Endodermal cell (in vitro differentiated cells): ENCODE data around the gene SLC25A44. TPM values are rescaled to one million over a fixed set of nuclear protein-coding genes. Genes with fewer than 3 reads are reported as not detected.

Experiments
- DNase-seq: peaks from one replicate; pipeline ENCODE4 v3.0.0-alpha.2; 2017
- H3K27ac ChIP-seq: 2 replicates; pipeline ENCODE4 v1.5.1; 2013; ENCODE audit warnings: mild to moderate bottlenecking, low read depth, low read length, moderate library complexity
- H3K27me3 ChIP-seq: 2 replicates; pipeline ENCODE4 v1.6.1; 2013; ENCODE audit warnings: mild to moderate bottlenecking, low read length, moderate library complexity; ENCODE audit not compliant: insufficient read depth, control insufficient read depth, poor library complexity, severe bottlenecking
- H3K36me3 ChIP-seq: 2 replicates; pipeline ENCODE4 v1.7.0; 2013; ENCODE audit warnings: mild to moderate bottlenecking, low read length, moderate library complexity; ENCODE audit not compliant: control insufficient read depth, insufficient read depth
- H3K4me1 ChIP-seq: one replicate; pipeline ENCODE4 v1.7.0; 2013; ENCODE audit warnings: low read length; ENCODE audit not compliant: control insufficient read depth, insufficient read depth
- H3K4me3 ChIP-seq: 2 replicates; pipeline ENCODE4 v1.5.1; 2013; ENCODE audit warnings: mild to moderate bottlenecking, low read length, moderate library complexity
- H3K9ac ChIP-seq: 2 replicates; pipeline ENCODE4 v1.6.1; 2013; ENCODE audit warnings: mild to moderate bottlenecking, low read length, moderate library complexity; ENCODE audit not compliant: poor library complexity, severe bottlenecking; ENCODE audit errors: extremely low read depth
- H3K9me3 ChIP-seq: 2 replicates; pipeline ENCODE4 v1.6.1; 2013; ENCODE audit warnings: mild to moderate bottlenecking, low read length, moderate library complexity; ENCODE audit not compliant: control insufficient read depth
- H3K27ac Mint-ChIP-seq: 2 replicates; pipeline ENCODE4 v1.8.0; 2020; ENCODE audit warnings: mixed read lengths
- H3K27me3 Mint-ChIP-seq: 2 replicates; pipeline ENCODE4 v1.8.0; 2021; ENCODE audit warnings: mild to moderate bottlenecking, mixed read lengths; ENCODE audit not compliant: insufficient read depth
- H3K36me3 Mint-ChIP-seq: 2 replicates; pipeline ENCODE4 v1.8.0; 2020; ENCODE audit warnings: low read depth, mixed read lengths
- H3K4me1 Mint-ChIP-seq: 2 replicates; pipeline ENCODE4 v1.8.0; 2020; ENCODE audit warnings: mixed read lengths
- H3K4me3 Mint-ChIP-seq: 2 replicates; pipeline ENCODE4 v1.8.0; 2020; ENCODE audit warnings: mild to moderate bottlenecking, moderate library complexity, mixed read lengths
- H3K9me3 Mint-ChIP-seq: 2 replicates; pipeline ENCODE4 v1.8.0; 2020; ENCODE audit warnings: mild to moderate bottlenecking, mixed read lengths
- WGBS, 2 experiments: methylation state at CpG; one replicate each; pipeline versions ENCODE4 v1.1.5 to v1.1.7; 2013; ENCODE audit warnings: missing lambda C conversion rate in 2 of 2, mixed read lengths in 1 of 2; ENCODE audit not compliant: insufficient coverage in 1 of 2, insufficient read length in 1 of 2; 5-methylcytosine and 5-hydroxymethylcytosine counted together
- total RNA-seq, 2 donors: library from RNA; stranded (reverse); fragmentation: NEBNext Ultra II Directional in 1 of 2; extraction: Animal tissue kit (Norgen Biotek cat#: 25700) in 1 of 2; gene quantifications; 2 replicates in 1 of 2; 3 replicates in 1 of 2; pipeline ENCODE4 v1.2.1, GENCODE V29; 2021
- TF ChIP-seq, protein P1 (sequence below): fragments of 200-600 bp; sonication (generic); conservative IDR thresholded peaks from 2 replicates; pipeline ENCODE4 v1.5.0; 2021; ENCODE audit warnings: antibody characterized with exemption, mild to moderate bottlenecking

SLC25A44 gene
- total RNA-seq, 2 donors from 2014 or later, result 20.9 to 22.7 TPM

DNA sequence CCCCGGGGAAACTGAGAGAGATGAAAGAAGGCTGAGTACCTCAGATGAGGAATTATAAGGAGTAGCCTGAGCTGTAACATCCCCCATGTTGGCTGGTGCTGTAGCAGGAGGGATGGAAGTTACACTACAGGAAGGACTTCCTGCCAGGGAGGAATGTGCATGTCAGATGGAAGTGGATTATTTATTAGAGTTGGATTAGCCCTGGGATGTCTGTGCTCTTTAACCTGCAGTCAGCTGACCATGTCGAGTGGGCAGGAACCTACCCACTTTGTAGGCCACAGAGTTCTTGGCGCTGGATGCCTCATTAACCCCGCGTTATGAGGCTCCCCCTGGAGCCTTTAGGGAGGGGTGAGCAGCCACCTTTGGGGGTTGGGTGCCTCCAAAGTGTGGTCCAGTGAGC is 41.3 kb upstream of the SLC25A44 start:
- no peaks in the 10 kb centered on the region for H3K27me3 ChIP-seq
- no peak overlapping the region for H3K27ac Mint-ChIP-seq
- no peaks in the 10 kb centered on the region for H3K4me1 ChIP-seq
- no peaks in the 10 kb centered on the region for H3K9me3 Mint-ChIP-seq
- no peak for DNase-seq
- no peak overlapping the region for H3K4me3 Mint-ChIP-seq
- H3K27me3 Mint-ChIP-seq, result peaks cover 1% of the 10 kb centered on the region
- 91 to 93% methylated on average over 3 to 5 of the region's 5 CpGs for WGBS, 2 experiments
- H3K9ac ChIP-seq, result no peak overlapping the region
- H3K27ac ChIP-seq, result no peak overlapping the region
- H3K4me3 ChIP-seq, result no peak overlapping the region
- peaks cover 34% of the 10 kb centered on the region for H3K4me1 Mint-ChIP-seq
- H3K9me3 ChIP-seq, result no peaks in the 10 kb centered on the region
- TF ChIP-seq, protein P1, sequence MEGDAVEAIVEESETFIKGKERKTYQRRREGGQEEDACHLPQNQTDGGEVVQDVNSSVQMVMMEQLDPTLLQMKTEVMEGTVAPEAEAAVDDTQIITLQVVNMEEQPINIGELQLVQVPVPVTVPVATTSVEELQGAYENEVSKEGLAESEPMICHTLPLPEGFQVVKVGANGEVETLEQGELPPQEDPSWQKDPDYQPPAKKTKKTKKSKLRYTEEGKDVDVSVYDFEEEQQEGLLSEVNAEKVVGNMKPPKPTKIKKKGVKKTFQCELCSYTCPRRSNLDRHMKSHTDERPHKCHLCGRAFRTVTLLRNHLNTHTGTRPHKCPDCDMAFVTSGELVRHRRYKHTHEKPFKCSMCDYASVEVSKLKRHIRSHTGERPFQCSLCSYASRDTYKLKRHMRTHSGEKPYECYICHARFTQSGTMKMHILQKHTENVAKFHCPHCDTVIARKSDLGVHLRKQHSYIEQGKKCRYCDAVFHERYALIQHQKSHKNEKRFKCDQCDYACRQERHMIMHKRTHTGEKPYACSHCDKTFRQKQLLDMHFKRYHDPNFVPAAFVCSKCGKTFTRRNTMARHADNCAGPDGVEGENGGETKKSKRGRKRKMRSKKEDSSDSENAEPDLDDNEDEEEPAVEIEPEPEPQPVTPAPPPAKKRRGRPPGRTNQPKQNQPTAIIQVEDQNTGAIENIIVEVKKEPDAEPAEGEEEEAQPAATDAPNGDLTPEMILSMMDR, result no peak
- no peaks in the 10 kb centered on the region for H3K36me3 ChIP-seq
- no peaks in the 10 kb centered on the region for H3K36me3 Mint-ChIP-seq

DNA sequence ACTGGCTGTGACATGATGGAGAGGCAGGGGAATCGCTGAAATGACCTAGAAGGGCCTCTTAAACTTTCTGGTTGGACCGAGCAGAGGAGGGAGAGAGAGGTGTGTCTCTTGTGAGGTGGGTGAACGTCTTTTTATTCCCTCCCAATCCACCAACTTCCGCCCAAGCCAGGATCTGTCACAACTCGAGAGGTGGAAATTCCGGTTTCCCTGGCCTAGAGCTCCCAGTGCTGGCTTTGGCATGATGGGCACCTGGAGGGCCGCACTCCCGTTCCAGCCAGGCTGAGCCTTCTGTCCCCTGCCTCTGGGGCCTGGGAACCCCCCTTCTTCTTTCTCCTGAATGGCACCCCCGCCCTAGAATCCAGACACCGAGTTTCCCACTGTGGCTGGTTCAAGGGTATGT is 40.5 kb upstream of the SLC25A44 start, which contains the start of gene SEMA4A:
Gene SEMA4A (plus strand): TSS at position 224 of the 400 bp plus-strand sequence. CDS start 994 bp downstream, outside the sequence.
- peaks cover 28% of the 10 kb centered on the region for H3K4me1 Mint-ChIP-seq
- DNase-seq, result no peak

DNA sequence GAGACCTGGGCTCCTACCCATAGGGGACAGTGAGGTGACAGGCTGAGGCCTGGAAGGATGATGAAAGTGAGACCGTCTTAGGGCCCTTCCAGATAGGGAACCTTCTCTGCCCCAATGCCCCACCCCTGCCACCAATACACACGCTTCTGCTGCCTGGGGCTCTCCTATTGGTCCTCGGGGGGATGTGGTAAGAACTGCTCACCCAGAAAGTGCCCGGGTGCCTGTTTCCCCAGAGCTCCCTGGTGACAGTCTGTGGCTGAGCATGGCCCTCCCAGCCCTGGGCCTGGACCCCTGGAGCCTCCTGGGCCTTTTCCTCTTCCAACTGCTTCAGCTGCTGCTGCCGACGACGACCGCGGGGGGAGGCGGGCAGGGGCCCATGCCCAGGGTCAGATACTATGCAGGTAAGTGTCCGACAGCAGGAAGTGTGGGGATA is 39.6 kb upstream of the SLC25A44 start:
- Histone ChIP-seq H3K9ac (no peak overlapping the region), H3K9me3 (no peaks in the 10 kb centered on the region), H3K36me3 (no peaks in the 10 kb centered on the region), H3K4me3 (no peak overlapping the region), H3K27me3 (no peaks in the 10 kb centered on the region), H3K4me1 (no peaks in the 10 kb centered on the region), H3K27ac (no peak overlapping the region)
- Mint-ChIP-seq H3K36me3 (no peaks in the 10 kb centered on the region), H3K4me1 (peaks cover 28% of the 10 kb centered on the region), H3K9me3 (no peaks in the 10 kb centered on the region), H3K27ac (no peak overlapping the region), H3K27me3 (peaks cover 3% of the 10 kb centered on the region), H3K4me3 (no peak overlapping the region)
- no peak for DNase-seq
- TF ChIP-seq, protein P1, result no peak
- WGBS, 2 experiments, result 95 to 97% methylated on average over 4 to 11 of the region's 11 CpGs

More for the DNA sequence above, 40.5 kb upstream of the SLC25A44 start, which contains the start of gene SEMA4A:
- Mint-ChIP-seq H3K36me3 (no peaks in the 10 kb centered on the region), H3K27me3 (peaks cover 2% of the 10 kb centered on the region), H3K27ac (no peak within 1 kb of the TSS), H3K4me3 (no peak within 1 kb of the TSS), H3K9me3 (no peaks in the 10 kb centered on the region)
- Histone ChIP-seq H3K9me3 (no peaks in the 10 kb centered on the region), H3K27me3 (no peaks in the 10 kb centered on the region), H3K4me3 (no peak within 1 kb of the TSS), H3K27ac (no peak within 1 kb of the TSS), H3K4me1 (no peaks in the 10 kb centered on the region), H3K36me3 (no peaks in the 10 kb centered on the region), H3K9ac (no peak within 1 kb of the TSS)
- WGBS, 2 experiments, result 90 to 93% methylated on average over 4 to 8 of the region's 10 CpGs
- TF ChIP-seq, protein P1, result no peak
